HL-60/S4 treated with retinoic acid at 250 ng/mL for 4 days and 3 days (cell line): ENCODE results near the gene APBB2.
"Not testable (repeated sequence)": the region's sequence is repeated elsewhere in the genome, so short reads cannot be mapped to it uniquely, and the experiment has no call there.

Experiments used
- in situ Hi-C: fragments of 300-500 bp; cut with MboI; formaldehyde crosslinking; loops from 2 replicates; pipeline ENCODE4 v1.7.0; 2022; ENCODE audit warnings: low sequenced_read_pairs

APBB2 gene

DNA sequence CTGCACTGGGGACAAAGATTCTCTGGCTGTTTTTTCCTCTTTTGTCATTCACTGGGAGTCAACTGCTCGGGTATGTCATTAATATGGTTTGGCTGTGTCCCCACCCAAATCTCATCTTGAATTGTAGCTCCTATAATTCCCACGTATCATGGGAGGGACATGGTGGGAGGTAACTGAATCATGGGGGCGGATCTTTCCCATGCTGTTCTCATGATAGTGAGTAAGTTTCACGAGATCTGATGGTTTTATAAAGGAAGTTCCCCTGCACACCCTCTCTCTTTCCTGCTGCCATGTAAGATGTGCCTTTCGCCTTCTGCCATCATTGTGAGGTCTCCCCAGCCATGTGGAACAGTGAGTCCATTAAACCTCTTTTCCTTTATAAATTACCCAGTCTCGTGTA lies 294.4 kb downstream of the APBB2 start:
- in situ Hi-C loops: not testable (repeated sequence)

GRCh38 chr4:40918330-40918729 lies 296.0 kb downstream of the APBB2 start:
- in situ Hi-C loops: no loop called here

GRCh38 chr4:40916880-40917279 lies 297.5 kb downstream of the APBB2 start:
- in situ Hi-C loops: no loop called here

GRCh38 chr4:40916218-40916555 lies 298.2 kb downstream of the APBB2 start:
- in situ Hi-C loops: no loop called here

DNA sequence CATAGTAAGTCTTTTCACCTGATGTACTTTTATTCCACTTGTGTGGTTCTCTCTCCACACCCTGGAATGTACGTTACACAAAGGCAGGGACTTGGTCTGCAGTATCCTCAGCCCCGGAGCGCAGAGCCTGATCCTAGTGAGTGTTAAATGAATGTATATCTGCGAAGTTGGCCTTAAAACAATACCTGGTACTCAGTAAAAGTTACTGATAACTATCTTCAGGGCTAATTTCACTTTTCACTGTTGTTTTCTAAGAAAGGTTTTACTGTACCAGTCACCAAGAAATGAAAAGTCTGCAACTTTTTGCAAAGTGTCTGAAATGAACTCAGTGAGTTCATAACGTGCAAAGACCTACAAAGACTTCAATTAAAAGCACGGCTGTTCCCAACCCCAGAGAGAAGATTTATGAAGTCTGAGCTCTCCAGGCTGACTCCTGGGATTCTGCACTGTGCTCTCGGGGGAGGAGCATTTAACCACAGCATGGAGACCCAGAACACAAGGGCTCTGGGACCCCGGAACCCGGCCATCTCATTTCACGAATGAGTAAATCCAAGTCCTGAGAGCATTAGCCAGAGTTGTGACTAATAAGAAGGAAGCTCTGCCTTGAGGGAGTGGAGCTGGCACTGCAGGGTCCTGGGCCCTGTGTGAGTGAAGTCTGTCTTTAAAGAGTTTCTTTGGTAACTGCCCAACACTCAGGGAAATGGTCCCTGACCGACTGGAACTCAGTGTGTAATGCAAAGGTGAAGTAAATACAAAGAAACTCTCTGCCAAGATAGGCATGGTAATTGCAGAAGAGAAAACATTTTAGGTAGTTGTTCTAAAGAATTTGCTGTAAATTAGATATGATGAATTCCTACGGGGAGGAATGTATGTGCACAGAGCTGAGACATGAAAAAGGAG lies 298.8 kb downstream of the APBB2 start:
- in situ Hi-C loops: no loop called here

GRCh38 chr4:40912460-40913184 lies 301.7 kb downstream of the APBB2 start:
- in situ Hi-C loops: no loop called here

DNA sequence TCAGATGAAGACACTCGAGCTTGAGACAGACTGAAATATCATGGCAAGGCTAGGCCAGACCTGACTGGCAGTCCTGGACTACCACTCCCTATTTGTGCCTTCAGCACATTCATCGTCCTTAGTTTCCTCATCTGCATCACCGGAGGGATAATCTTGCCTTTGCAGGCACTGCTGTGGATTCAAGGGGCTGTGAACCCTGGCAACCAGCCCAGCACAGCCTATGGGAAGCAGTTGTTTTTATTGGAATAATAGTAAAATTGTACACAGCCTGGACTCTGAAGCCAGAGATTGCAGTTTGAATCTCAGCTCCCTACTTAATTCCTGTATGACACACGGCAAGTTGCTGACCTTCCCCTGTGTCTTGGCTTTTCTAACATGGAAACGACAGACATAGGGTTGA lies 303.6 kb downstream of the APBB2 start:
- in situ Hi-C loops: no loop called here

DNA sequence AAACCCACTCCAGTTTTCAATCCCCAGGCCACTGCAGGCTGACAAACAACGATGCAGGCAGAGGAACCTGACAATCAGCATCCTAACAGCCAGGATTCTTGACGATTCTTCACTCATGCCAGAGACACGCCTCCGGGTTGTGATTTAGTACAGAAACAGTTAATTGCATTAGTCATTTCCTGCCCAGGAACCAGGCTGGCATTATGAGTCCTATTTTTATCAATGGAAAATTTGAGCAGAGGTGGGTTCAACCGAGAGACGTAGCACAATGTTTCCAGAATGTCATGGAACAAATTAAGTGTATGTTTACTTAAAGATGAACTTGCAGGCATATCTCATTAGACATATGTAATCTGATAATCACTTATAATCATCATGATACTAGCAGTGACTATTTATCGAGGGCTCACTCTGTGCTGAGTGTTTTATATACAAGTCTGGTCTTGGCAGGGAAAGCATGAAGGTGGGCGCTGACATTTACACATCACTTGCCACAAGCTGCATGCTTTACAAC lies 304.9 kb downstream of the APBB2 start:
- in situ Hi-C loops: no loop called here

DNA sequence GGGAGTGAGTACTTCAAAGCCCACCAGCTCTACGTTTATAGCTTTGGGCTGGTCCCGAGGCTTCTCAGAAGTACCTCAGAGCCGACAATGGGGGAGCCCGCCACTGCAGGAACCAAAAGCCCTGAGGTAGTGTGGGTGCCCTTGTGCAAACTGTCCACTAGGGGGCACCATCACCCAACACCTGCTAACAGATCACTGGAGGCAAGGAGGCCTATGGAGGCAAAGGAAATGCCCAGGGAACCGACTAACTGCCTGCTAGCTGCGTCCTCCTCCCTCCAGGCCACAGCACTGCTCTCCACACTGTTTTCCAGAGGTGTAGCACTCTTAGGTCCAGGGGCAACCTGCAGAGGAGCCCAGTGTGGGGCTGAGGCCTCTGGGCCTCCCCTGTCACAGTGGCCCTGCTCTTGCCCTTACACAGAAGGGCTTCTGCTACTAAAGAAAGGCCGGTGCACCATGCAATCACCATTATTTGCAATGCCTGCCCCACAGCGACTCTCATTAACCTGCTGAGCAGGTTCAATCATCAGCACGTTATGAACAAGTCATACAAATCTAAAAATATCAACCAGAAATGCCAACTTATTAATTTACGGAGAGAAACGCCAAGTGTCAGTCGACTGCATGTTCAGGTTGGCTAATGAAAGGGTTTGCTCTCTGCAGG lies 305.5 kb downstream of the APBB2 start:
- in situ Hi-C loops: no loop called here

GRCh38 chr4:40908297-40908696 lies 306.0 kb downstream of the APBB2 start:
- in situ Hi-C loops: no loop called here

GRCh38 chr4:40905414-40905813 lies 308.9 kb downstream of the APBB2 start:
- in situ Hi-C loops: no loop called here

GRCh38 chr4:40900531-40900930 lies 313.8 kb downstream of the APBB2 start:
- in situ Hi-C loops: not testable (repeated sequence)

GRCh38 chr4:40897557-40898203 lies 316.7 kb downstream of the APBB2 start:
- in situ Hi-C loops: no loop called here

DNA sequence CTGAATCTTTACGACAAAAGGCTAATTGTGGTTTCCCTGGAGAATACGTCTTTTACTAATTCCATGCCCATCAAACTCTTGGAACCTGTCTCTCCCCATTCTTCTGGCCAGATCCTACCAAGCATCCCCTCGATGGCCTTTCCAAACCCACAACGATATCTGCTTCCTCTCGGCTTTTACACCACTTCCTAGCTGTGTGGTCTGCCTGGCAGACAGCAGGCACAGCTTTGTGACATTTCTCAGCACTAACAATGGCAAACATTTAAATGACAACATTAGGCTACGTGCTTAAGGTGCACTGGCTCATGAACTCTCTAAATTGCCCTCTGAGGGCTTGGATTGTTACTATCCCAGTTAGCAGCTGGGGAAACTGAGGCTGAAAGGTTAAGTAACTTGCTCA lies 323.6 kb downstream of the APBB2 start:
- in situ Hi-C loops: no loop called here

DNA sequence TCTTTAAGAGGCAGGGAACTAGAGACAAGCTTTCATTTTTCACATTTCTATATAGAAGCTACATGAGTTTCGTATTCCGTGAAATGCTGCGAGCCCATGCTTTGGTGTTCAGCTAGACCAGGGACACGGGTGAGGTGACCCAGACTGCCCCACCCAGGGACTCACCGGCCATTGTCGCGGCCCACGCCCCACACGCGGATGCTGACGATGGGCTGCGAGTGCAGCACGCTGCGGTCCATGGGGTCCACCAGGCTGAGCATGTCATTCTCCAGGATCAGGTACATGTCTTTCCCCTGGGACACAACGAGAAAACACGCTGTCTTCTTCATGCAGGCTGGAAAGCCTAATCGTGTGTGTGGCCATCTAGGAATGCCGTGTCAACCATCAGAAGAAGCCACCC lies 324.1 kb downstream of the APBB2 start:
- in situ Hi-C loops: no loop called here

- in situ Hi-C loops: no loop called here
Observed at GRCh38 chr4:40888933-40889332, 325.4 kb downstream of the APBB2 start.

DNA sequence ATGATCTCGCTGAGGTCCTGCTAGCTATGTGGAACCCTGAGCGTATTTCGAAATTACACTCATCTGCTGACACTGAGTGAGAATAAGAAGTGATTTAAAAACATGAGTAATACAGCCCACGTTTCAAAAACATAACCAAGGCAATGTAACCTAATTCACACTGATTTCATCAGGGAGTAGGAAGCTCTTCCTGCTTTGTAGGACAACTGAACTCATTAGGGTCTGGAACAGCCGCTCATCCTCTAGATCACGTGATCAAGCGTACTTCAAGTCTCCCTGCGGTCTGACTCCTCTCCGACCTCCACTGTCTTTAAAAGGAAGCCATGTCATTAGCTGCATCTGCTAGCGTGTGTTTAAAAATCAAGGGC lies 326.6 kb downstream of the APBB2 start:
- in situ Hi-C loops: no loop called here

GRCh38 chr4:40886931-40887763 lies 327.2 kb downstream of the APBB2 start:
- in situ Hi-C loops: no loop called here

- in situ Hi-C loops: no loop called here
Observed at GRCh38 chr4:40881851-40882250, 332.5 kb downstream of the APBB2 start.

DNA sequence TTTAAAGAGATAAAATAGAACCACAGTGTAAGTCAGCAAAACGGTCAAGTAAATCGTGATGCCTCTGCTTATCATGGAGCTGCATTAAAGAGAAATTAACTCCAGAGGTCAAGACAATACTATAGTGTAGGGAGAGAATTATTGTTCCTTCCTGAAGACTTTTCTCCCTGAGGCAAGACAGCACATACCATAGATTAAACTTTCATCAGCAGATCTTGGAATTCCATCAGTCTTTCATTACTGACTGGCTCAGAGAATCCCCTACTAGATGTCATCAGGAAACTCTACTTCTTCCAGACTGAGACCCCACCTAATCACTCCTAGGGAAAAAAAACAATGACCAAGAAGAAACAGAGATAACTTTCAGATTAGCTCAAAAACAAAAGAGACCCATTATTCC lies 333.2 kb downstream of the APBB2 start:
- in situ Hi-C loops: no loop called here
